OCI-LY7 (cell line): ENCODE measurements around the gene HSPA14.
"Not testable (repeated sequence)": the region's sequence is repeated elsewhere in the genome, so short reads cannot be mapped to it uniquely, and the experiment has no call there.

Source experiments
- EZH2phosphoT487 ChIP-seq: fragments of 200-600 bp; sonication (generic); IDR thresholded peaks from 2 replicates; pipeline ENCODE4 v1.6.1; 2018; ENCODE audit warnings: low read depth, borderline replicate concordance, mild to moderate bottlenecking, mixed run types, antibody characterized with exemption, low read length, moderate library complexity, mixed read lengths
- TF ChIP-seq, protein P1 (sequence below): fragments of 200-600 bp; sonication (generic); conservative IDR thresholded peaks from 2 replicates; pipeline ENCODE4 v1.5.1; 2014; ENCODE audit warnings: mild to moderate bottlenecking, antibody characterized with exemption, low read length, moderate library complexity, mixed read lengths

DNA sequence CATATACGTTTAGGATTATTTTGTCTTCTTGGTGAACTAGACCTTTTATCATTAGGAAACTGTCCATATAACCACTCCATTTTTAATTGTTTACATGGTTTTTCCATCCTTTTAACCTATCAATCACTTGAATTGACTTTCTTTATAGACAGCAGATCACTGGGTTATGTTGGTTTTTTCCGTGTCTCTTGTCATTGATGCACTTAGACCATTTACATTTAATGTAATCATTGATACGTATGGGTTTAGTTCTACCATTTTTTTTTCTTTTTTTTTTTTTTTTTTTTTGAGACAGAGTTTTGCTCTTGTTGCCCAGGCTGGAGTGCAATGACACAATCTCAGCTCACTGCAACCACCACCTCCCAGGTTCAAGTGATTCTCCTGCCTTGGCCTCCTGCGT lies 69.5 kb downstream of the HSPA14 start:
- TF ChIP-seq, protein P1, sequence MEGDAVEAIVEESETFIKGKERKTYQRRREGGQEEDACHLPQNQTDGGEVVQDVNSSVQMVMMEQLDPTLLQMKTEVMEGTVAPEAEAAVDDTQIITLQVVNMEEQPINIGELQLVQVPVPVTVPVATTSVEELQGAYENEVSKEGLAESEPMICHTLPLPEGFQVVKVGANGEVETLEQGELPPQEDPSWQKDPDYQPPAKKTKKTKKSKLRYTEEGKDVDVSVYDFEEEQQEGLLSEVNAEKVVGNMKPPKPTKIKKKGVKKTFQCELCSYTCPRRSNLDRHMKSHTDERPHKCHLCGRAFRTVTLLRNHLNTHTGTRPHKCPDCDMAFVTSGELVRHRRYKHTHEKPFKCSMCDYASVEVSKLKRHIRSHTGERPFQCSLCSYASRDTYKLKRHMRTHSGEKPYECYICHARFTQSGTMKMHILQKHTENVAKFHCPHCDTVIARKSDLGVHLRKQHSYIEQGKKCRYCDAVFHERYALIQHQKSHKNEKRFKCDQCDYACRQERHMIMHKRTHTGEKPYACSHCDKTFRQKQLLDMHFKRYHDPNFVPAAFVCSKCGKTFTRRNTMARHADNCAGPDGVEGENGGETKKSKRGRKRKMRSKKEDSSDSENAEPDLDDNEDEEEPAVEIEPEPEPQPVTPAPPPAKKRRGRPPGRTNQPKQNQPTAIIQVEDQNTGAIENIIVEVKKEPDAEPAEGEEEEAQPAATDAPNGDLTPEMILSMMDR: not testable (repeated sequence)
- TF ChIP-seq EZH2phosphoT487: not testable (repeated sequence)
